ELF-1 (cell line): ENCODE results near the gene DCLK1.

Source experiments
- DNase-seq: peaks from one replicate; pipeline ENCODE4 v3.0.0-alpha.2; 2016; ENCODE audit warnings: low read depth, low spot score

DCLK1 gene

DNA sequence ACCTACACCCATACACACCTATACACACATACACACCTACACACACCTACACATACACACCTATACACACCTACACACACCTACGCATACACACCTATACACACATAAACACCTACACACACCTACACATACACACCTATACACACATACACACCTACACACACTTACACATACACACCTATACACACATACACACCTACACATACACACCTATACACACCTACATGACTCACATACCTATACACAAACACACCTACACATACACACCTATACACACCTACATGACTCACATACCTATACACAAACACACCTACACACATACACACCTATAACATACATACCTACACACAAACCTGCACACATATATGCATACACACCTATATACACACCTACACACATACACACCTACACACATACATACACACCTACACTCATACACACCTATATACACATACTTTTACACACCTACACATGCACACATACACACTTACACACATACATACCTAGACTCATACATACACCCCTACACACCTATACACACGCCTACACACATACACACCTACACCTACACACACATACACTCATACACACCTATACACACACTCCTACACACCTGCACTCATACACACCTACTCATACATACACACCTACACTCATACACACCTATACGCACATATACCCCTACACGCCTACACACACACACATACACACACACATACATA lies 368.0 kb downstream of the DCLK1 start:
- no peak for DNase-seq

GRCh38 chr13:35761440-35762252 lies 369.5 kb downstream of the DCLK1 start:
- no peak for DNase-seq

- no peak for DNase-seq
Observed at GRCh38 chr13:35760735-35761281, 370.4 kb downstream of the DCLK1 start.

- no peak for DNase-seq
Observed at GRCh38 chr13:35747594-35747993, 383.6 kb downstream of the DCLK1 start.

DNA sequence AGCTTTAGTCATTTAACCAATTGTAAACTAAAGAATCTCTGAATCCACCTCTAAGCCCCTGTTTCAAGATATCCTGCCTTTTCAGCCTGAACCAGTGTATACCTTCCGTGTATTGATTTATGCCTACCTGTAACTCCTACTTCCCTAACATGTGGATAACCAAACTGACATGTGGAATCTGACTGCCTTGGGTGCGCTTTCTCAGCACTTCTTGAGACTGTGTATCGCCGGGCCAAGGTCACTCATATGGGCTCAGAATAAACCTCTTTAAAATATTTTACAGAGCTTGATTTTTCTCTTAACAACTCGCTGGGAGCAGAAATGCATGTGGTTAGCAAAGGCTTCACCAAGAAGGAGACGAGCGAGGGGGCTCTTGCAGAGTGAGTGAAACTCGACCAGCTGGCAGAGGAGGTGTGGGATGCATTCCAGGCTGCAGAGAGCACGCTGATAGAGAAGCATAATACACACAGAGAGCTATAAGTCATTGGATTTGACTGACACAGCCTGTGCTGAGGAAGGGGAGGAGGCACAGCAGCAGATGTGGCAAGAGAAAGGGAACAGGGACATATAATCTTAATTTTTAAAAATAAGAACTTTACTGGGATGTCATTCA lies 386.5 kb downstream of the DCLK1 start:
- no peak for DNase-seq

DNA sequence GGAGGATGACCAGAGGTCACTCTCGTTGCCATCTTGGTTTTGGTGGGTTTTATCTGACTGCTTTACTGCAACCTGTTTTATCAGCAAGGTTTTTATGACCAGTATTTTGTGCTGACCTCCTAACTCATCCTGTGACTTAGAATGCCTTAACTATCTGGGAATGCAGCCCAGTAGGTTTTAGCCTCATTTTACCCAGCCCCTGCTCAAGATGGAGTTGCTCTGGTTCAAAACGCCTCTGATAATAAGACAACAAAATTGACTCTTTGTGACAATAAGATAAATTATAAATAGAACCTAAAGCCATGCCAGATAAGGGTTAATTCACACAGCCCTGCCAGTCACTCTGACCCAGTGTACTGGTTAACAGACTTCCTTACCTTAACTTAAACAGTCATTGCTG lies 387.0 kb downstream of the DCLK1 start:
- DNase-seq: no peak

GRCh38 chr13:35743165-35743564 lies 388.0 kb downstream of the DCLK1 start:
- no peak for DNase-seq

DNA sequence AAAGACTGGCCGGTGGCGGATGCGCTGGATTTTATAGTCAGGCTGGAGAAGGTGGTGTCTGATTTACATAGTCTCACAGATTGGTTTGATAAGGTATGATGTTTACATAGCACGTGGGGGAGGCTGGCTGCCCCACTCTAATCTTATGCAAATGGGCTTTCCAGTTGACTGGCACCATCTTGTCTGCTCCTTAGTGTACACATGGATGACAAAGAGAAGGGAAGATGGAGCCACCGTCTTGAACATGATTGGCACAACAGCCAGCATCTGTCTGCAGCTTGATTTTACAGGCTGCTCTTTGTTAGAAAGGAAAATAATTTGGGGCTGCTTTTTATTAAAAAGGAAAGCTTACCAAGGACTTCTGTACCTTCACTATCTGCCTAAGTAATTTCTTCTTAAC lies 389.5 kb downstream of the DCLK1 start:
- no peak for DNase-seq

DNA sequence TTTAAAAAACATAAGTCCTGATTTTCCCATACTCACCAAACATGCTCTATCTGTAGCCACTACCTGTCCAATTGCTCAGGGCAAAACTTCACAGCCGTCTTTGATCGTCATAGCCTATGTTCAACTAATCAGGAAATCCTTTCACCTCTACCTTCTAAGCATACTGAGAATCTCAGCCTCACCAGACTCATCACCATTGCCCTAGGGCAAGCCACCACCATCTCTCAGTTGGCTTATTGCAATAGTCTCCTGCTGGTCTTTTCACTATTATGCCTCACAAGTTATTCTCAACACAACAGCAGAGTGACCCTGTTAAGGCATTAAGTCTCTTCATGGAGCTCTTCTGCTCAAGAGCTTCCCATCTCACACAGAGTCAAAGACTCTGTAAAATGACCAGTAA lies 394.3 kb downstream of the DCLK1 start:
- DNase-seq: peak; percentile 47

- DNase-seq: no peak
Observed at GRCh38 chr13:35733827-35734226, 397.4 kb downstream of the DCLK1 start.

DNA sequence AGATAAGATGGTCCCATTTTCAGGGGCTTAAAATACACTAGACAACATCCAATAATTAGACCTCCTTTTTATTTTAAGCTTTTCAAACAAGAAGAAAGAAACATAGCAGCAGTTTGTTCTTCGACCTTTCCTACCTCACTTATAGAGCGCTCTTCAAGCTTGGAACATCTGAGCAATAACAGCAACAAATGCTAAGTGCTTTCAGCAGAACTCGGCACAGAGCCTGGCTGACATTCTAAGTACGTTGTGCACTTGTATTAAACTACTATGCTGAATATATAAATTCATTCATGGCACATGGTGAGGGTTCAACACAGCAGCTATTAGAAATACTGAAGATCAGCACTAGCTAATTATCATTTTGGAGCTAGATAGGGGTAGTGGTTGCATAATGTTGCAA lies 398.6 kb downstream of the DCLK1 start:
- DNase-seq: no peak

DNA sequence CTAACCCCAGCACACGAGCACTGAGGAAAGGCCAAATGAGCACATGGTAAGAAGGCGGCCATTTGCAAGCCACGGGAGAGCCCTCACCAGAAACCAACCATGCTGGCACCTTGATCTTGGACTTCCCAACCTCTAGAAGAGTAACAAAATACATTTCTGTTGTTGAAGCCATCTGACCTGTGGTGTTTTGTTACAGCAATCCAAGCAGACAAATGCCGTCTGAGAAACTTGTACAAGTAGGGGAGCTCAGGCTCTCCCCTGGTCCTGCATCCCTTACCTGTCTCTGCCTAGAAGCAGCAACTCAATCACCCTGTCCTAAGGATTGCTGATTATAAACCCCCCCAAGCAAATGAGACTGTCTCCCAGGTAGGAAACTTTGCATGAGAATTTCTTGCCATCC lies 399.7 kb downstream of the DCLK1 start:
- DNase-seq: no peak

DNA sequence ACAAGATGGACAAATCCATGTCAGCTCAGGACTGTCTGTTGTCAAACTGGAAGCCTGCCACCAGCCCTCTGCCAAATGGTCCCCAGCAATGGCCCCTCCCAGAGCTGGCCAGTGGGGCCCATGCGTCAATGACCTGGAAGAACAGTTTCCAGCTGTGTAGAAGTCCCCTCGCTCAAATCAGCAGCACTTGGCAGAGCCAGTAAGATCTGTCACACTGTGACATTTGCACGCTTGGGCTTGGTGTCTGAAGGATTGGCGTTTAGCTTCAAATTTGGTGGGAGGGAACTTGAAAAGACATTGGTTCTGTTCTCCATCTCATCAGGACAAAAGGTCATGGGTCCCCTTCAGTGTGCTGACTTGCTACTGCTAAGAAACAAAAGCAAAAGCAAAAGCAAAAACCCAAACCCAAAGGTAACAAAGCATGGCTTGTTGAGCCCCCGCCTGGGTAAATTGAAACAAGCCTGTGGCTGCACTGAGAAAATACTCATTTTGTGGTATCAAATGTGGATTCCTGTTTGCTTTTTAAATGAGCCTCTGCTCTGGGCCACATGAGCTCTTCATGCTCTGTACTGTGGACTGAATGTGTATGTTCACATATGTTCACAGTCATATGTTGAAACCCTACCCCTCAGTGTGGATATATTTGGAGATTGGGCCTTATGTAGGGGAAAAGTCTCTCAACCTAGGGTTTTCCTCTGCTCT lies 401.1 kb downstream of the DCLK1 start:
- DNase-seq: no peak

DNA sequence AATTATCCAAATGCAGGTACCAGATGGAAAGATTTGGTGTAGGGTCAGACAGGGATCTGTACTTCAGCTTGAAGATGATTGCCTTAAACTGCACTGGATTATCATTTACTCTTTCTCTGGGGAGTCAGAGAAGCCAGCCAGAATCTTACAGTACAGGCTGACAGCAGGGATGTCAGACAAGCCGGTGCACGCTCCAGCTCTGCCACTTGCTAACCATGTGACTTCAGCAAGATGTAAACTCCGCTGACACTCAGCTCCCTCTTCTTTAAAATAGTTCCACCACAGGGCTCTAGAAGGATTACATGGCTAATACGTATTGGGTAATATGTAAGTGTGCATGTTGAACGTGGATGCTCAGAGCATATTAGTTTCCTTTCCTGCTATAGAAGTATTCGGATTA lies 403.3 kb downstream of the DCLK1 start:
- DNase-seq: no peak

- no peak for DNase-seq
Observed at GRCh38 chr13:35724446-35724845, 406.7 kb downstream of the DCLK1 start.

DNA sequence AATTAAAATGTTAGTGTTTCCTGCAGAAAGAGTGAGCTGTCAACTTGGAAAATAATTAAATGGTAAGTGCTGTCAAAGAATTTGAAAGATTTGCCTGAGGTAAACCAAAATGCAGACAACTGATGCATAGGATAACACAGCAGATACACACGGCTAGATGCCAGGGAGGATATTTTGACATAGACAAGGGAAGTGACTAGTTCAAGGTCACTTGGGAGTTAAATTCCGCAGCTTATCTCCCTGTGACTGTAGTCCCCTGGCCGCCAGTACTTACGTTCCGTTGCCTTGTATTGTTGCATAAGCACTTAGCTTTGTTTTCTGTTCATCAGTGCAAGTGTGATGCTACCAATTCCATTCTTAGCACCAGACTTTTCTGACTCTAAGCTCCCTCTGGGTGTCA lies 407.4 kb downstream of the DCLK1 start:
- DNase-seq: no peak

GRCh38 chr13:35723053-35723461 lies 408.1 kb downstream of the DCLK1 start:
- DNase-seq: no peak

GRCh38 chr13:35722458-35723052 lies 408.6 kb downstream of the DCLK1 start:
- no peak for DNase-seq

DNA sequence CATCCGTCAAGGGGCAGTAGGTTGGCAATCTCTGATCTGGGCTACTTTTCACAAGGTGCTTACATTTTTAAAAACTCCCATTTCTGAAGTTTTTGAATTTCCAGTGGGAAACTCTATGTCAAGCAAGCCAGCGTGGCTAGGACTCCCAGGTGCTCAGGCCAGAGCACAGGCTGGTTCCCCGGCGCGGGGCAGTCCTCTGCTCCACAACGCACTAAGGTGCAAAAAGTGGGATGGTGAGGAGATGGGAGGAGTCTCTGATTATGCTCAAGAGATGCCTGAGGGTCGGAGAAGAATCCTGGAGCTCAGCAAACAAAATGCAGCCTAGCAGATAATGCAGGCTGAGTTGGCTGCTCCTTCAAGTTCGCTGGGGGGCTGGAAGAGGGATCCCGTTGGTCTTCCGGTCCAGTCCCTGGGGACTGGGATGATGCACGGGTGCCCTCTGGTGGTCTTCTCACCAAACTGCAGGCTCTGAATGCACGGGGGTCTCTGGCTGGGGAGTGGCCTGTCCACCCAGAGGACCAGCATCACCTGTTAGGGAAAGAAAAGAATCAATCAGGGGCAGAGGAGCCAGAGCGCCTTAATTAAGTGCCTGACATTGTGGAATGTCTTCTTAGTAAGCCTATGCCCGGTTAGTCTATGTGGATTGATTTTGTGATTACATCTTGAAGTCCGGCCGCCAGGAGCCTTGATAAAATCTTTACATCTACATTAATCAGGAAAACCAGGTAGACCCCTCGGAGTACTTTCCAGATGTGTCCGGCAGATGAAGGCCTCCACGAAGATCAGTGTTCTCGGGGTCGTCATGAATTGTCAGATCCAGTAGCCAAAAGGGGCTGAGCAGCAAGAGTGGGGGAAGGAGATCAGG lies 410.3 kb downstream of the DCLK1 start:
- peak; percentile 90 for DNase-seq

DNA sequence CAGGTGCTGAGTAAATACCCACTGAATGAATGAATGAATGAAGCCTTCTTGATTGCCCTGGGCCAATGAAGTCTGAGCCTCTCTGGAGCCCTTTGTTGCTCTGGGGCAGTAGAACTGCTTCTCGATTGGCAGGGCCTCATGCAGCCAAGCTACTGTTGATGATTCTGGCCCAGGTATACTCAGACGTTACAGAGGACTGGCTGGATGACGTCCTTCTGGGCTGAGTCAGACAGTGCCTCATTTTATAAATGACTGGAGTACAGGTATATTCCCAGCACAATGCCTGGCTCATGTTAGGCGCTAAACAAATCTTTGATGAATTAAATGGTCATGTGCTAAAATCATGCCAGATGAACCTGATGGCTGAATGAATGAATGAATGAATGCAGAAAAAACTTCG lies 410.9 kb downstream of the DCLK1 start:
- no peak for DNase-seq
